Activated T-cell treated with anti-CD3 and anti-CD28 coated beads for 1 hour (primary cell): ENCODE results near the gene CRYZL1.

Experiments
- DNase-seq: peaks from one replicate; pipeline ENCODE4 v3.0.0-alpha.2; 2020; ENCODE audit warnings: low read depth

CRYZL1 gene

GRCh38 chr21:33541105-33541711, 100.3 kb downstream of the CRYZL1 start:
- no peak for DNase-seq

- DNase-seq: no peak
Measured at GRCh38 chr21:33540711-33541104, 100.8 kb downstream of the CRYZL1 start.

- no peak for DNase-seq
Measured at GRCh38 chr21:33539616-33540015, 101.9 kb downstream of the CRYZL1 start.
